Measurements from ENCODE around the gene SLC27A6.

- no peak for TF ChIP-seq CTCF (IDR thresholded peaks at IDR 0.05)
- no peak for TF ChIP-seq POLR2A (IDR thresholded peaks at IDR 0.05)
Observed at GRCh38 chr5:128965011-128965637, at the start of gene SLC27A6.
